Measurements from ENCODE around the gene CROCC.

CROCC gene

GRCh38 chr1:16991571-16991970 lies 69.8 kb downstream of the CROCC start:
- no peak for DNase-seq

GRCh38 chr1:16992102-16992501 lies 70.4 kb downstream of the CROCC start:
- no peak for DNase-seq

GRCh38 chr1:16992675-16993074 lies 70.9 kb downstream of the CROCC start:
- DNase-seq, result no peak

- no peak for DNase-seq
These were observed 71.8 kb downstream of the CROCC start for GRCh38 chr1:16993521-16994038.

GRCh38 chr1:16996845-16997244 lies 75.1 kb downstream of the CROCC start:
- DNase-seq, result peak; percentile 2

- peak; percentile 12 for DNase-seq
These were observed 76.9 kb downstream of the CROCC start for GRCh38 chr1:16998589-16998988.

GRCh38 chr1:16999863-17000262 lies 78.1 kb downstream of the CROCC start:
- peak; percentile 11 for DNase-seq

- DNase-seq, result peak; percentile 6
These were observed 80.2 kb downstream of the CROCC start for GRCh38 chr1:17001760-17002523.

GRCh38 chr1:17002524-17002902 lies 80.8 kb downstream of the CROCC start:
- DNase-seq, result no peak

- no peak for DNase-seq
These were observed 83.0 kb downstream of the CROCC start for GRCh38 chr1:17004466-17005364.

- DNase-seq, result no peak
These were observed 83.6 kb downstream of the CROCC start for GRCh38 chr1:17005365-17005740.

- no peak for DNase-seq
These were observed 85.4 kb downstream of the CROCC start for GRCh38 chr1:17007121-17007520.

GRCh38 chr1:17008208-17008855 lies 86.6 kb downstream of the CROCC start:
- no peak for DNase-seq

GRCh38 chr1:17009706-17010105 lies 88.0 kb downstream of the CROCC start:
- no peak for DNase-seq

- no peak for DNase-seq
These were observed 89.3 kb downstream of the CROCC start for GRCh38 chr1:17011092-17011438.

GRCh38 chr1:17011439-17012307 lies 89.9 kb downstream of the CROCC start, which contains the start of gene ATP13A2:
Gene ATP13A2, minus strand, starts transcription at chr1:17011928. Its CDS starts 190 bp downstream, at chr1:17011738.
- DNase-seq, result peak; percentile 81

GRCh38 chr1:17012775-17013490 lies 91.2 kb downstream of the CROCC start:
- no peak for DNase-seq

GRCh38 chr1:17013491-17014320 lies 92.0 kb downstream of the CROCC start:
- no peak for DNase-seq

GRCh38 chr1:17014671-17015567 lies 93.2 kb downstream of the CROCC start:
- no peak for DNase-seq

- no peak for DNase-seq
These were observed 94.6 kb downstream of the CROCC start for GRCh38 chr1:17016317-17016661.
